Heart left ventricle (tissue), 16 donors: ENCODE measurements around the gene WFDC1. TPM values are rescaled to one million over a fixed set of nuclear protein-coding genes. Genes with fewer than 3 reads are reported as not detected.

Source experiments
- ATAC-seq, 4 donors: fragments of 200-7000 bp; cut with Tn5 transposase; one replicate each; pipeline ENCODE4 v1.9.1; 2020 to 2022; ENCODE audit warnings: moderate library complexity in 4 of 4, mild to moderate bottlenecking in 3 of 4, moderate number of reproducible peaks in 1 of 4
- DNase-seq, 5 donors: peaks; one replicate each; pipeline ENCODE4 v3.0.0-alpha.2; 2020
- H3K27ac ChIP-seq, 12 donors: fragments of 200-600 bp; sonication (generic) in 4 of 12; one replicate each; pipeline versions ENCODE4 v1.5.0 to v1.8.0; 2016 to 2022; ENCODE audit warnings: mild to moderate bottlenecking in 2 of 12
- H3K27me3 ChIP-seq, 9 donors: fragments of 200-600 bp; sonication (generic) in 2 of 9; one replicate each; pipeline versions ENCODE4 v1.5.1 to v1.8.0; 2016 to 2022; ENCODE audit warnings: mild to moderate bottlenecking in 3 of 9
- H3K36me3 ChIP-seq, 9 donors: fragments of 200-600 bp; sonication (generic) in 2 of 9; one replicate each; pipeline versions ENCODE4 v1.5.0 to v1.8.0; 2018 to 2022; ENCODE audit warnings: mild to moderate bottlenecking in 2 of 9
- H3K4me1 ChIP-seq, 12 donors: fragments of 200-600 bp; sonication (generic) in 4 of 12; one replicate each; pipeline versions ENCODE4 v1.5.0 to v1.8.0; 2016 to 2022; ENCODE audit warnings: mild to moderate bottlenecking in 3 of 12
- H3K4me3 ChIP-seq, 12 donors: fragments of 200-600 bp; sonication (generic) in 4 of 12; one replicate each; pipeline versions ENCODE4 v1.5.0 to v1.8.0; 2017 to 2022; ENCODE audit warnings: mild to moderate bottlenecking in 9 of 12, moderate library complexity in 4 of 12
- H3K9me3 ChIP-seq, 12 donors: fragments of 200-600 bp; sonication (generic) in 4 of 12; one replicate each; pipeline versions ENCODE4 v1.5.0 to v1.8.0; 2016 to 2022; ENCODE audit warnings: mild to moderate bottlenecking in 1 of 12
- POLR2A ChIP-seq, 2 donors: fragments of 450-650 bp; IDR thresholded peaks; one replicate each; pipeline ENCODE4 v1.6.1; 2017; ENCODE audit warnings: antibody characterized with exemption in 2 of 2, mild to moderate bottlenecking in 2 of 2, moderate library complexity in 2 of 2
- WGBS, 4 donors: extraction: QIAGEN DNeasy Blood & Tissue Kit in 2 of 4; methylation state at CpG; one replicate each; pipeline versions ENCODE4 v1.1.5 to v1.1.7; 2013 to 2018; 5-methylcytosine and 5-hydroxymethylcytosine counted together
- intact Hi-C, 10 donors: fragments of 100-400 bp; cut with DNase I; formaldehyde crosslinking; loops; one replicate each; pipeline versions ENCODE4 v1.11.1 to v1.14.2; 2022
- polyA plus RNA-seq, 2 donors: library from polyadenylated mRNA; stranded (reverse); fragments of 200-250 nt; gene quantifications; one replicate each; pipeline ENCODE4 v1.2.3, GENCODE V29; 2013
- total RNA-seq, 9 donors: library from RNA; depleted of rRNA in 2 of 9; stranded (reverse); fragments of >200 nt in 2 of 9; fragmentation: NEBNext Ultra II Directional in 3 of 9; extraction: Animal tissue kit (Norgen Biotek cat#: 25700) in 3 of 9; gene quantifications; one replicate each; pipeline versions ENCODE4 v1.1.0 to v1.2.4, GENCODE V29; 2016 to 2023
- TF ChIP-seq, protein P1 (sequence below), 12 donors: fragments of 200-600 bp; sonication (generic) in 4 of 12; IDR thresholded peaks; one replicate each; pipeline versions ENCODE4 v1.5.0 to v1.8.0; 2018 to 2022; ENCODE audit warnings: antibody characterized with exemption in 12 of 12, mild to moderate bottlenecking in 5 of 12
- donor health status: ischemic (EF 13 %, LVEDD 7.1; RV severe dilation, severe dysfunction).
- donor health status: healthy with polysubstance abuse.
- donor health status: DM: no; HTN: yes; CAD: no.
- donor health status: DM: no; HTN: no; CAD: no.
- donor health status: ischemic (EF 25% LVEDD 6.9; RV normal size, moderate dysfunction).
- donor health status: ischemic (EF 25% LVEDD 5.7; RV mildly dilated, moderate dysfunction).
- donor health status: healthy.
- donor health status: DM: yes; HTN: yes; CAD: no.
- donor health status: ischemic (EF 35%, LVEDD 5.7; RV mildly dilated, moderate dysfunction).
- donor health status: nonischemic (EF 11% LVEDD 7.7; RV severe dilation, severe dysfunction).
- donor health status: DM: yes; HTN: yes; CAD: no.
- donor health status: PGD.
- donor health status: ischemic (EF 29% LVEDD 5.4; RV normal size, mild dysfunction).
- donor health status: nonischemic (EF 23%, LVEDD 6.1; RV moderate dilation, normal function).

WFDC1 gene
- total and polyA plus RNA-seq, 11 donors: 0.50 to 5.4 (median 1.6) TPM

DNA sequence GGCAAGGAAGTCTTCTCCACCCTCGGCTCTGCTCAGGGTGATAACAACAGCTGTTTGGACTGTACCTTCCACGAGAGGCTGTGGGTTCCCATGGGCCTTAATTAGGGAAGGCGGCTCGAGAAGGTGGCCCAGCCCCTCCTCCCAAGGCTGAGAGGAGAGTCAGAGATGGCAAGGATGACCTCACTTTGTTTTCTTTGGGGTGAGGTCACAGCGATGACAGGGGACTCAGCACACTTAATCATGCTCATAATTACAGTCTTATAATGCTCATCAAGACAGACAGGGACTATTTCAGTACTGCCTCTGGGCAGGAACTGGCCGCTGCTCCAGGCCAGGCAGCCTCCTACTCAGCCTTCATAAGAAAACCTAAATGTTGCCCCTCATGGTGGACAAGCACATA is 19.7 kb downstream of the WFDC1 start:
- peaks cover 0 to 7% (median 0%) of the 10 kb centered on the region in 12 donors for H3K4me1 ChIP-seq
- WGBS, 4 donors: 53 to 64% (median 60%) methylated on average over 6 of the region's 6 CpGs
- intact Hi-C loops: loop anchor here in 1 of 10 donors (10.0 kb wide), 1 partner anchor 340 kb away; no protein-coding TSS in a partner anchor
- ATAC-seq (no peak), DNase-seq (no peak)
- H3K36me3 ChIP-seq: no peaks in the 10 kb centered on the region
- peaks cover 3 to 28% (median 14%) of the 10 kb centered on the region in 9 donors for H3K27me3 ChIP-seq
- peaks cover 0 to 9% (median 4%) of the 10 kb centered on the region in 12 donors for H3K9me3 ChIP-seq
- no peak overlapping the region for H3K4me3 ChIP-seq
- TF ChIP-seq, protein P1, sequence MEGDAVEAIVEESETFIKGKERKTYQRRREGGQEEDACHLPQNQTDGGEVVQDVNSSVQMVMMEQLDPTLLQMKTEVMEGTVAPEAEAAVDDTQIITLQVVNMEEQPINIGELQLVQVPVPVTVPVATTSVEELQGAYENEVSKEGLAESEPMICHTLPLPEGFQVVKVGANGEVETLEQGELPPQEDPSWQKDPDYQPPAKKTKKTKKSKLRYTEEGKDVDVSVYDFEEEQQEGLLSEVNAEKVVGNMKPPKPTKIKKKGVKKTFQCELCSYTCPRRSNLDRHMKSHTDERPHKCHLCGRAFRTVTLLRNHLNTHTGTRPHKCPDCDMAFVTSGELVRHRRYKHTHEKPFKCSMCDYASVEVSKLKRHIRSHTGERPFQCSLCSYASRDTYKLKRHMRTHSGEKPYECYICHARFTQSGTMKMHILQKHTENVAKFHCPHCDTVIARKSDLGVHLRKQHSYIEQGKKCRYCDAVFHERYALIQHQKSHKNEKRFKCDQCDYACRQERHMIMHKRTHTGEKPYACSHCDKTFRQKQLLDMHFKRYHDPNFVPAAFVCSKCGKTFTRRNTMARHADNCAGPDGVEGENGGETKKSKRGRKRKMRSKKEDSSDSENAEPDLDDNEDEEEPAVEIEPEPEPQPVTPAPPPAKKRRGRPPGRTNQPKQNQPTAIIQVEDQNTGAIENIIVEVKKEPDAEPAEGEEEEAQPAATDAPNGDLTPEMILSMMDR (IDR thresholded peaks at IDR 0.05): no peak
- no peak for TF ChIP-seq POLR2A (IDR thresholded peaks at IDR 0.05)
- H3K27ac ChIP-seq: no peak overlapping the region

DNA sequence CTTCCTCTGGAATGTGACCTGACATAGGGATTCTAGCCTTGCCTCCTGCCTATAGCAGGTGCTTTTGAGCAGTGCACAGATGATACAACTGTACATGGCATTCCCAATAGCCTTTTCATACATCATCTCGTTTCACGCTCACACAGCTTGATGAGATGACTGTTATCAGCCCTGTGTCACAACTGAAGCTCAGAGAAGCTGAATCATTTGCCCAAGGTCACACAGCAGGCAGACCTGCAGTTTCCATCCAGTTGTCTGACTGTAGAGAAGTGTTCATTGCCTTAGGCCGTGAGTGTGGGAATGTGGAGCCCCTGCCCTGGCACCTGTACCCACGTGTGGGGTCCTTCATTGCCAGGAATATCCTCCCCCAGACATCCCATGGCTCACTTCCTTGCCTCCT is 20.1 kb downstream of the WFDC1 start:
- H3K9me3 ChIP-seq: peaks cover 0 to 9% (median 4%) of the 10 kb centered on the region in 12 donors
- no peak overlapping the region for H3K4me3 ChIP-seq
- DNase-seq (no peak), ATAC-seq (no peak)
- no peaks in the 10 kb centered on the region for H3K36me3 ChIP-seq
- TF ChIP-seq POLR2A (IDR thresholded peaks at IDR 0.05): no peak
- TF ChIP-seq, protein P1 (IDR thresholded peaks at IDR 0.05): no peak
- peaks cover 3 to 28% (median 14%) of the 10 kb centered on the region in 9 donors for H3K27me3 ChIP-seq
- no peak overlapping the region for H3K27ac ChIP-seq
- H3K4me1 ChIP-seq: peaks cover 0 to 7% (median 0%) of the 10 kb centered on the region in 12 donors
- 61 to 79% (median 75%) methylated on average over 4 of the region's 4 CpGs for WGBS, 4 donors
- intact Hi-C loops: loop anchor here in 2 of 10 donors (5.0 to 10.0 kb wide), 2 partner anchors 33 to 340 kb away; no protein-coding TSS in a partner anchor

GRCh38 chr16:84315422-84315821 is 20.7 kb downstream of the WFDC1 start:
- Histone ChIP-seq H3K27me3 (peaks cover 3 to 28% (median 14%) of the 10 kb centered on the region in 9 donors), H3K4me1 (peaks cover 0 to 7% (median 0%) of the 10 kb centered on the region in 12 donors), H3K27ac (no peak overlapping the region), H3K9me3 (peaks cover 0 to 9% (median 4%) of the 10 kb centered on the region in 12 donors), H3K4me3 (no peak overlapping the region), H3K36me3 (no peaks in the 10 kb centered on the region)
- no peak for DNase-seq
- 74 to 83% (median 76%) methylated on average over 4 to 5 of the region's 5 CpGs for WGBS, 4 donors
- TF ChIP-seq, protein P1 (IDR thresholded peaks at IDR 0.05): no peak
- no peak for TF ChIP-seq POLR2A (IDR thresholded peaks at IDR 0.05)
- no peak for ATAC-seq
- intact Hi-C loops: loop anchor here in 2 of 10 donors (5.0 to 10.0 kb wide), 2 partner anchors 33 to 341 kb away; no protein-coding TSS in a partner anchor

- H3K36me3 ChIP-seq: no peaks in the 10 kb centered on the region
- ATAC-seq (no peak), DNase-seq (no peak)
- no peaks in the 10 kb centered on the region for H3K4me1 ChIP-seq
- no peak overlapping the region for H3K27ac ChIP-seq
- H3K4me3 ChIP-seq: no peak overlapping the region
- TF ChIP-seq, protein P1 (IDR thresholded peaks at IDR 0.05): no peak
- TF ChIP-seq POLR2A (IDR thresholded peaks at IDR 0.05): no peak
- H3K9me3 ChIP-seq: peaks cover 0 to 9% (median 4%) of the 10 kb centered on the region in 12 donors
- WGBS, 4 donors: 77 to 84% (median 82%) methylated on average over 16 to 19 of the region's 19 CpGs
- peaks cover 0 to 12% (median 4%) of the 10 kb centered on the region in 9 donors for H3K27me3 ChIP-seq
- intact Hi-C loops: loop anchor here in 2 of 10 donors (5.0 to 10.0 kb wide), 2 partner anchors 36 to 344 kb away; no protein-coding TSS in a partner anchor
These were observed 23.7 kb downstream of the WFDC1 start for GRCh38 chr16:84318091-84318975.
